Kidney epithelial cell (primary cell): Measurements from ENCODE around the gene SPATA45. TPM values are rescaled to one million over a fixed set of nuclear protein-coding genes. Genes with fewer than 3 reads are reported as not detected.

Source experiments
- DNase-seq: peaks from one replicate; pipeline ENCODE4 v3.0.0-alpha.2; 2010; ENCODE audit warnings: low read depth
- H3K27me3 ChIP-seq: 2 replicates; pipeline ENCODE4 v1.6.0; 2011; ENCODE audit warnings: low read length; ENCODE audit not compliant: control insufficient read depth, insufficient read depth
- H3K36me3 ChIP-seq: 2 replicates; pipeline ENCODE4 v1.5.1; 2011; ENCODE audit warnings: low read length; ENCODE audit not compliant: control insufficient read depth, insufficient read depth
- H3K4me3 ChIP-seq: 2 replicates; pipeline ENCODE4 v1.5.1; 2011; ENCODE audit warnings: low read depth, mild to moderate bottlenecking, control low read depth, low read length
- total RNA-seq: library from RNA; depleted of rRNA; stranded (reverse); fragments of >200 nt; gene quantifications from 2 replicates; pipeline ENCODE4 v1.2.3, GENCODE V29; 2015
- TF ChIP-seq, protein P1 (sequence below): IDR thresholded peaks from 2 replicates; pipeline ENCODE4 v1.5.1; 2011; ENCODE audit warnings: mild to moderate bottlenecking, moderate library complexity, low read length, control low read depth, inconsistent platforms; ENCODE audit not compliant: insufficient read depth, poor library complexity, severe bottlenecking

The SPATA45 gene
- total RNA-seq: not detected in 2 replicates

DNA sequence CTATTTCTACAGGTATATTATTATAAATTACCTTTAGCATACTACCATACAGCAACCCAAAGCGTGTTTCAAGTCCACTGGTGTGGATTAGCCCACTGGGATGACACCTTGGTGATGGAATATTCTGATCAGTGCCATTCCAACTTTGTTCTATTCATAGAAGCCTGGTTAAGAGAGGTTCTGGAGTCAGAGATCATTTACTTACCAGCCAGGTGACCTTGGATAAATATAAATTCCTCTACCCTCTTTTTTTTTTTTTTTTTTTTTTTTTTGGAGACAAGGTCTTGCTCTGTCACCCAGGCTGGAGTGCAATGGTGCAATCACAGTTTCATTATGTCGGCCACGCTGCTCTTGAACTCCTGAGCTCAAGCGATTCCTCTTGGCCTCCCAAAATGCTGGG lies at the start of gene SPATA45:
Gene SPATA45, minus strand, starts transcription at position 101 of the 400 bp plus-strand sequence. CDS start 11,500 bp downstream, outside the sequence.
- H3K27me3 ChIP-seq: no peaks in the 10 kb centered on the region
- no peaks in the 10 kb centered on the region for H3K36me3 ChIP-seq
- no peak for DNase-seq
- H3K4me3 ChIP-seq: no peak within 1 kb of the TSS
- TF ChIP-seq, protein P1, sequence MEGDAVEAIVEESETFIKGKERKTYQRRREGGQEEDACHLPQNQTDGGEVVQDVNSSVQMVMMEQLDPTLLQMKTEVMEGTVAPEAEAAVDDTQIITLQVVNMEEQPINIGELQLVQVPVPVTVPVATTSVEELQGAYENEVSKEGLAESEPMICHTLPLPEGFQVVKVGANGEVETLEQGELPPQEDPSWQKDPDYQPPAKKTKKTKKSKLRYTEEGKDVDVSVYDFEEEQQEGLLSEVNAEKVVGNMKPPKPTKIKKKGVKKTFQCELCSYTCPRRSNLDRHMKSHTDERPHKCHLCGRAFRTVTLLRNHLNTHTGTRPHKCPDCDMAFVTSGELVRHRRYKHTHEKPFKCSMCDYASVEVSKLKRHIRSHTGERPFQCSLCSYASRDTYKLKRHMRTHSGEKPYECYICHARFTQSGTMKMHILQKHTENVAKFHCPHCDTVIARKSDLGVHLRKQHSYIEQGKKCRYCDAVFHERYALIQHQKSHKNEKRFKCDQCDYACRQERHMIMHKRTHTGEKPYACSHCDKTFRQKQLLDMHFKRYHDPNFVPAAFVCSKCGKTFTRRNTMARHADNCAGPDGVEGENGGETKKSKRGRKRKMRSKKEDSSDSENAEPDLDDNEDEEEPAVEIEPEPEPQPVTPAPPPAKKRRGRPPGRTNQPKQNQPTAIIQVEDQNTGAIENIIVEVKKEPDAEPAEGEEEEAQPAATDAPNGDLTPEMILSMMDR: no peak

DNA sequence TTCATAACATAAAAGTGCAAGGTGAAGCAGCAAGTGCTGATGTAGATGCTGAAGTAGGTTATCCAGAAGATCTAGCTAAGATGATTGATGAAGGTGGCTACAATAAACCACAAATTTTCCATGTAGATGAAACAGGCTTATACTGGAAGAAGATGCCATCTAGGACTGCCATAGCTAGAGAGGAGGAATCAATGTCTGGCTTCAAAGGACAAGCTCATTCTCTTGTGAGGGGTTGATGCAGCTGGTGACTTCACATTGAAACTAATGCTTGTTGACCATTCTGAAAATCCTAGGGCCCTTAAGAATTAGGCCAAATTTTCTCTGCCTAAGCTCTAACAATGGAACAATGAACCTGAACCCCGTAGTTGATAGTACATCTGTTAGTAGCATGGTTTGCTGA lies 44.7 kb upstream of the SPATA45 start:
- H3K4me3 ChIP-seq: no peak overlapping the region
- DNase-seq: no peak
- no peaks in the 10 kb centered on the region for H3K27me3 ChIP-seq
- TF ChIP-seq, protein P1: no peak
- no peaks in the 10 kb centered on the region for H3K36me3 ChIP-seq

DNA sequence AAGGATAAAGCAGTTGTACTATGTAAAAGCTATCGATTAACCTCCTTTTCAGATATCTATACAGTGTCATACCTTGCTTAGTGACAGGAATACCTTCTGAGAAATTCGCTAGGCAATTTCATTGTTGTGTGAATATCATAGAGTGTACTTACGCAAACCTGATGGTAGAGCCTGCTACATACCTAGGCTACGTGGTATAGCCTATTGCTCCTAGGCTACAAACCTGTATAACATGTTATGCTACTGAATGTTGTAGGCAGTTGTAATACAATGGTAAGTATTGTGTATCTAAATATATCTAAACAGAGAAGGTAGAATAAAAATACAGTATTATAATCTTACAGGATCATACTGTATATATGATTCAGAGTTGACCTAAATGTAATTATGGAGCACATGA lies 37.1 kb upstream of the SPATA45 start:
- DNase-seq: no peak
- Histone ChIP-seq H3K4me3 (no peak overlapping the region), H3K36me3 (no peaks in the 10 kb centered on the region), H3K27me3 (no peaks in the 10 kb centered on the region)
- TF ChIP-seq, protein P1: no peak

- Histone ChIP-seq H3K36me3 (no peaks in the 10 kb centered on the region), H3K27me3 (no peaks in the 10 kb centered on the region), H3K4me3 (no peak overlapping the region)
- no peak for DNase-seq
- TF ChIP-seq, protein P1: no peak
These were observed 32.7 kb upstream of the SPATA45 start for GRCh38 chr1:212879947-212880690.

- TF ChIP-seq, protein P1: no peak
- H3K36me3 ChIP-seq: no peaks in the 10 kb centered on the region
- H3K27me3 ChIP-seq: no peaks in the 10 kb centered on the region
- DNase-seq: no peak
- no peak overlapping the region for H3K4me3 ChIP-seq
These were observed 31.0 kb upstream of the SPATA45 start for GRCh38 chr1:212878418-212878817.

- DNase-seq: no peak
- TF ChIP-seq, protein P1: no peak
These were observed 26.1 kb upstream of the SPATA45 start for GRCh38 chr1:212873518-212873917.

More at GRCh38 chr1:212873518-212873917, 26.1 kb upstream of the SPATA45 start:
- H3K27me3 ChIP-seq: no peaks in the 10 kb centered on the region
- H3K4me3 ChIP-seq: no peak overlapping the region
- no peaks in the 10 kb centered on the region for H3K36me3 ChIP-seq
